Vagina (tissue), 2 donors: Measurements from ENCODE around the gene ZNF17.

Source experiments
- CTCF ChIP-seq, 3 experiments: fragments of 450-650 bp in 2 of 3; fragments of 200-600 bp in 1 of 3; sonication (generic) in 1 of 3; IDR thresholded peaks; one replicate each; pipeline ENCODE4 v1.5.1; 2017 to 2019; ENCODE audit warnings: antibody characterized with exemption in 3 of 3, mild to moderate bottlenecking in 2 of 3, moderate library complexity in 2 of 3
- POLR2A ChIP-seq, 2 donors: fragments of 450-650 bp; IDR thresholded peaks; one replicate each; pipeline ENCODE4 v1.6.1; 2017; ENCODE audit warnings: antibody characterized with exemption in 2 of 2, mild to moderate bottlenecking in 2 of 2, moderate library complexity in 2 of 2
- POLR2AphosphoS5 ChIP-seq, 2 donors: sonication (generic); formaldehyde crosslinking; IDR thresholded peaks; one replicate each; pipeline ENCODE4 v1.9.0; 2017; ENCODE audit warnings: antibody characterized with exemption in 2 of 2, mild to moderate bottlenecking in 2 of 2, low read depth in 1 of 2; ENCODE audit not compliant: insufficient read depth in 1 of 2

DNA sequence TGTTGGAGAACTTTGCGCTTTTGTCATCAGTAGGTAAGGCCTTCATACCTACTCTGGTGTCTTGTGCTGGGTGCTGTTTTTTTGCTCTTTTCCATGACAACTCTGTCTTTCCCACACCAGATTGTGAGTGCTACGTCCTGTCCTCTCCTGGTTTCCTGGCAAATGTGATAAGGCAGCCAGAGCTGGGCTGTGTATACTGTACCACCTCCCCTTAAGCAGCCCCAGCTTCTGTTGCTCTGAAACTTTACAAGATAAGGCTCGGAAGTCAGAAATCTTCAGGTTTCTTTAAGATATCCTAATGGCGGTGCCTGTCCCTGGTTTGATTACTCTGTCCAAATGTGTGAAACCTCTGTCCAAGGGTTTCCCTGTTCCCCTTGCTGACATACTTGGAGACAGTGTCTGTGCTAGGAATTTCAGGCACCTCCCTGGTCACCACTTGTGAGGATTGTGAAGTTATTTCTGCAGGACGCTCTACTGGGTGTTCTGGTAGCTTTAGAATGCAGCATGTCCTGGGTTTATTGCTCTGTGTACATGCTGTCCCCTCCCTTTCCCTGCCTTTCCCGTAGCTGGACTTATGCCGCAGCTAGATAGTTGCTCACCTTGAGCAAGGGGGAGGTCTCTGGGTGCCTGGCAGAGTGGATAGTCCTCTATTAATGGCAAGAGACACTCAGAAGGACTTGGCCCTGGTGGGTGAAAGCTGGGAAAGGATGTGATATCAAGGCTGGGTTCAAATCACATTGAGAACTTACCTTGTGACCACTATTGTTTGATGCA, 31.2 kb downstream of the ZNF17 start:
- TF ChIP-seq POLR2AphosphoS5 (IDR thresholded peaks at IDR 0.05; ENCODE audit: insufficient read depth in 1 of 2, low read depth in 1 of 2) (no peak), CTCF (IDR thresholded peaks at IDR 0.05) (no peak), POLR2A (IDR thresholded peaks at IDR 0.05) (no peak)
